ENCODE data around the gene PTPN4. TPM values are rescaled to one million over a fixed set of nuclear protein-coding genes. Genes with fewer than 3 reads are reported as not detected.

PTPN4 gene
- total and polyA plus RNA-seq, 2 donors (not counting 3 experiments of a cell fraction or from before 2014, with no cell fraction given) = 6.8 to 29.6 TPM

DNA sequence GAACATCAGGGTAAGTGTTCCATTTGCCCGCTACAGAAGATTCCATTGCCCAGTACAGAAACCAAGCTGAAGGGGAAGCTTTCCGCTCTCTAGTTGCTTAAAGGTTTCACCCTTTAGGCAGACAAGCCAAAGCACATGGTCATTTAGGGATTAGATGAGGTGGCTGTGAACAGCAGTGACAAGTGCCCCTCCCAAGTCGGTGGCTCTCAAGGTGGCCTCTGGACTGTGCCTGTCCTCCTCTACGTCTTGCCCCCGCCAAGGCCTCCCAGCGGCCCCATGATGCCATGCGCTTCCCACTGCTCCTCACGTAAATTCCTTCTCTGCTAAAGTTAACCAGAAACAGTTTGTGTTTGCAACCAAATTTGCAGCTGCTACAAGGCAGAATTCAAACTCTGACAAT lies 24.2 kb upstream of the PTPN4 start:
- H3K9me1 ChIP-seq (replicated peaks; ENCODE audit: control insufficient read depth, extremely low read depth, insufficient read depth, low read length) = no peaks in the 10 kb centered on the region
- H3K79me2 ChIP-seq (ENCODE audit: control insufficient read depth, insufficient read depth, low read length) = no peaks in the 10 kb centered on the region
- no peak for DNase-seq (ENCODE audit: low read depth, low spot score)
- H3K9ac ChIP-seq (replicated peaks; ENCODE audit: extremely low read depth, insufficient read depth, low read length) = no peak overlapping the region
- H3K9me3 ChIP-seq (replicated peaks; ENCODE audit: control insufficient read depth, insufficient read depth, low read length) = no peaks in the 10 kb centered on the region
- no peaks in the 10 kb centered on the region for H4K20me1 ChIP-seq (replicated peaks; ENCODE audit: control insufficient read depth, extremely low read depth, insufficient read depth, low read length)
- intact Hi-C loops (cut with micrococcal nuclease) (no loop called here), dilution Hi-C loops (cut with MboI; ENCODE audit: extremely low pct_ligation_motif_present, low sequenced_read_pairs) (no loop called here)
- no peak for FAIRE-seq
- BruUV-seq (replicated peaks) = no TSS peak
- POLR2A ChIA-PET = no interaction called here
- CTCF ChIA-PET = interaction anchor here (0.8 kb wide), 1 partner anchor 33 kb away, joined by 3 read pairs; no protein-coding TSS in a partner anchor
- no peak overlapping the region for H2AFZ ChIP-seq (ENCODE audit: low read depth, low read length)
- peaks cover 11% of the 10 kb centered on the region in 2 experiments for H3K27me3 ChIP-seq (ENCODE audit: control insufficient read depth in 2 of 2, insufficient read depth in 2 of 2, low read length in 2 of 2)
- no peak for TF ChIP-seq FOS (IDR thresholded peaks at IDR 0.05; ENCODE audit: borderline replicate concordance, insufficient read depth, low read length)
- TF ChIP-seq, protein P1, sequence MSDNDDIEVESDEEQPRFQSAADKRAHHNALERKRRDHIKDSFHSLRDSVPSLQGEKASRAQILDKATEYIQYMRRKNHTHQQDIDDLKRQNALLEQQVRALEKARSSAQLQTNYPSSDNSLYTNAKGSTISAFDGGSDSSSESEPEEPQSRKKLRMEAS (IDR thresholded peaks at IDR 0.05; ENCODE audit: insufficient read depth, insufficient read length) = no peak
- no peak for TF ChIP-seq EZH2 (IDR thresholded peaks at IDR 0.05; ENCODE audit: borderline replicate concordance, low read depth, low read length, severe bottlenecking)
- TF ChIP-seq MYC (IDR thresholded peaks at IDR 0.05; ENCODE audit: low read depth, low read length) = no peak
- no peak for TF ChIP-seq POLR2AphosphoS5 (IDR thresholded peaks at IDR 0.05; ENCODE audit: insufficient read depth, low read depth, low read length)
- no peak for TF ChIP-seq POLR2A (IDR thresholded peaks at IDR 0.05; ENCODE audit: low read depth, low read length)
- no peak for TF ChIP-seq JUN (IDR thresholded peaks at IDR 0.05; ENCODE audit: borderline replicate concordance, insufficient read depth, insufficient read length, low read depth)
- no peak for TF ChIP-seq GATA2 (IDR thresholded peaks at IDR 0.05; ENCODE audit: insufficient read depth, insufficient read length, low read depth, low read length)
- TF ChIP-seq, protein P2, sequence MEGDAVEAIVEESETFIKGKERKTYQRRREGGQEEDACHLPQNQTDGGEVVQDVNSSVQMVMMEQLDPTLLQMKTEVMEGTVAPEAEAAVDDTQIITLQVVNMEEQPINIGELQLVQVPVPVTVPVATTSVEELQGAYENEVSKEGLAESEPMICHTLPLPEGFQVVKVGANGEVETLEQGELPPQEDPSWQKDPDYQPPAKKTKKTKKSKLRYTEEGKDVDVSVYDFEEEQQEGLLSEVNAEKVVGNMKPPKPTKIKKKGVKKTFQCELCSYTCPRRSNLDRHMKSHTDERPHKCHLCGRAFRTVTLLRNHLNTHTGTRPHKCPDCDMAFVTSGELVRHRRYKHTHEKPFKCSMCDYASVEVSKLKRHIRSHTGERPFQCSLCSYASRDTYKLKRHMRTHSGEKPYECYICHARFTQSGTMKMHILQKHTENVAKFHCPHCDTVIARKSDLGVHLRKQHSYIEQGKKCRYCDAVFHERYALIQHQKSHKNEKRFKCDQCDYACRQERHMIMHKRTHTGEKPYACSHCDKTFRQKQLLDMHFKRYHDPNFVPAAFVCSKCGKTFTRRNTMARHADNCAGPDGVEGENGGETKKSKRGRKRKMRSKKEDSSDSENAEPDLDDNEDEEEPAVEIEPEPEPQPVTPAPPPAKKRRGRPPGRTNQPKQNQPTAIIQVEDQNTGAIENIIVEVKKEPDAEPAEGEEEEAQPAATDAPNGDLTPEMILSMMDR (IDR thresholded peaks at IDR 0.05; ENCODE audit: extremely low read depth in 1 of 2, insufficient read depth in 1 of 2, low read depth in 1 of 2, low read length in 2 of 2) = no peak
- no peak overlapping the region for H3K4me2 ChIP-seq (ENCODE audit: insufficient read depth, low read length)
- no peaks in the 10 kb centered on the region for H3K36me3 ChIP-seq (ENCODE audit: control insufficient read depth in 2 of 2, extremely low read depth in 1 of 2, insufficient read depth in 2 of 2, low read length in 2 of 2)
- no peak overlapping the region for H3K27ac ChIP-seq (ENCODE audit: insufficient read depth, low read depth, low read length)
- no peak overlapping the region for H3K4me3 ChIP-seq (replicated peaks in 1 of 3; ENCODE audit: insufficient read depth in 1 of 3, low read depth in 1 of 3, low read length in 3 of 3)
- H3K4me1 ChIP-seq (ENCODE audit: control insufficient read depth, extremely low read depth, insufficient read depth, low read length) = no peaks in the 10 kb centered on the region
